Omental fat pad (tissue), 4 donors: ENCODE measurements around the gene S100G. TPM values are rescaled to one million over a fixed set of nuclear protein-coding genes. Genes with fewer than 3 reads are reported as not detected.

ENCODE experiments used
- ATAC-seq: fragments of 150-250 bp; one replicate; pipeline ENCODE4 v1.9.1; 2016; ENCODE audit warnings: mild to moderate bottlenecking, moderate library complexity; ENCODE audit not compliant: low FRiP score
- DNase-seq: peaks from one replicate; pipeline ENCODE4 v3.0.0-alpha.2; 2019; ENCODE audit warnings: low spot score
- CTCF ChIP-seq, 3 donors: fragments of 450-650 bp; IDR thresholded peaks; one replicate each; pipeline ENCODE4 v1.5.1; 2016 to 2017; ENCODE audit warnings: antibody characterized with exemption in 3 of 3, mild to moderate bottlenecking in 3 of 3, moderate library complexity in 2 of 3
- total RNA-seq, 4 donors: library from RNA; depleted of rRNA; stranded (reverse); fragments of >200 nt; gene quantifications; one replicate each; pipeline ENCODE4 v1.1.0, GENCODE V29; 2016

The S100G gene
- total RNA-seq, 4 donors from 2014 or later, result not detected

- TF ChIP-seq CTCF (IDR thresholded peaks at IDR 0.05), result no peak
- ATAC-seq (no peak), DNase-seq (no peak)
Observed at GRCh38 chrX:16662402-16662801, 12.4 kb downstream of the S100G start.

GRCh38 chrX:16664074-16664473, 14.1 kb downstream of the S100G start:
- DNase-seq, result no peak
- ATAC-seq, result no peak
- TF ChIP-seq CTCF (IDR thresholded peaks at IDR 0.05), result no peak

GRCh38 chrX:16664626-16665025, 14.7 kb downstream of the S100G start:
- no peak for TF ChIP-seq CTCF (IDR thresholded peaks at IDR 0.05)
- ATAC-seq (no peak), DNase-seq (no peak)

- DNase-seq, result no peak
- TF ChIP-seq CTCF (IDR thresholded peaks at IDR 0.05), result no peak
- no peak for ATAC-seq
Observed at GRCh38 chrX:16665089-16665488, 15.1 kb downstream of the S100G start.

- TF ChIP-seq CTCF (IDR thresholded peaks at IDR 0.05), result no peak
- no peak for ATAC-seq
- no peak for DNase-seq
Observed at GRCh38 chrX:16666541-16666940, 16.6 kb downstream of the S100G start.

- TF ChIP-seq CTCF (IDR thresholded peaks at IDR 0.05), result no peak
- no peak for DNase-seq
- ATAC-seq, result no peak
Observed at GRCh38 chrX:16671005-16671404, 21.0 kb downstream of the S100G start.

GRCh38 chrX:16678689-16679088, 28.7 kb downstream of the S100G start:
- ATAC-seq, result no peak
- DNase-seq, result no peak
- TF ChIP-seq CTCF (IDR thresholded peaks at IDR 0.05), result no peak
